Activated effector memory CD4-positive, alpha-beta T cell treated with Interleukin-2 at 50 U/mL for 16 hours (primary cell): ENCODE results near the gene SKOR1.

Source experiments
- DNase-seq: peaks from one replicate; pipeline ENCODE4 v3.0.0-alpha.2; 2020

Gene SKOR1

DNA sequence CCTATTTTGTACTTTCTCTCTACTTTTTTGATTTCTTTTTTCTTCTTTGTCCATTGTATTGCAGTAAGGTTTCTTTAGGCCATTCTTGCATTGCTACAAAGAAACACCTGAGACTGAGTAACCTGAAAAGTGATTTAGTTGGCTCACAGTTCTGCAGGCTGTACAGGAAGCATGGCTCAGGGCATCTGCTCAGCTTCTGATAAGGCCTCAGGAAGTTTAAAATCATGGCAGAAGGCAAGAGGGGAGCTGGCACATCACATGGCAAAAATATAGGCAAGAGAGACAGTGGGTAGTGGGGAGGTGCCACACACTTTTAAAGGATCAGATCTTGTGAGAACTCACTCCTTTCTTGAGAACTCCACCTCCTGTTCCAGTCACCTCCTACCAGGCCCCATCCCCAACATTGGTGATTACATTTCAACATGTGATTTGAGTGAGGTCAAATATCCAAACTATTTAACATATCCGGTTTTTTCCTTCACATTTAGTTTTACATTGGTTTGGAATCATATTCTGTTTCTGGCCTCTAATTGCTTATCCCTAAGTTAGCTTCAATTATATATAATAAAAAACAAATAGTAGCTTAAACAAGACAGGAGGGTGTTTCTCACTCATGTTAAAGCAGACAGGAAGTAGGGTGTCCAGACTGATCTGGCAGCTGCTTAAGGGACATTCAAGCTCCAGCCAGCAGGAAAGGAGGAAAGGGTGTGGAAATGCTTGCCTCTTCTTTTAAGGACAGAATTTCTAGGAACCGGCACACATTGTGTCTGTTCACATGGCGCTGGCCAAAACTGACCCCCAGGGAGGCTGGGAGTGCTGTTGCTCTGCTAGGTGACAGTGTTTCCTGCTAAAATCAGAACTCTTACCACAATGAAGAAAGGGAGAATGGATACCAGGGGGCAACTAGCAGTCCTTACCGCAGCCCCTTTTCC, 28.8 kb upstream of the SKOR1 start:
- DNase-seq = no peak

DNA sequence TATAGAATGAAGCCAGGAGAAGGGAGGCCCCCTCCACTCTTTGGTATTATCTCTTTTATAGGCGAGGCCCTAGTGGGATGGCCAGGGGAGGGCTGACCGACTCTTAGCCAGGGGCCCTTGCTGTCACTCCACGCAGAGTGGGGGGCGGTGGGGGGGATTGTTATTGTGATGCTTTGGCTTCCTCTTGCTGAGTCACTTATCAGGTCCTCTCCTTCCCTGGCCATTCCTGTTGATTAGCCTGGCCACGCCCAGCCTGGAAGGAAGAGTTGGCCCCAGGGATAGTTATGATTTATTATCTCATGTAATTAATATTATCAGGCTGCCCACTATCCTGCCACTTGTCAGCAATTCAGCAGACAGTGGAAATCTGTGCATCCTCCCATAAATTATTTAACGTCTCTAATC, 25.5 kb upstream of the SKOR1 start:
- no peak for DNase-seq

DNA sequence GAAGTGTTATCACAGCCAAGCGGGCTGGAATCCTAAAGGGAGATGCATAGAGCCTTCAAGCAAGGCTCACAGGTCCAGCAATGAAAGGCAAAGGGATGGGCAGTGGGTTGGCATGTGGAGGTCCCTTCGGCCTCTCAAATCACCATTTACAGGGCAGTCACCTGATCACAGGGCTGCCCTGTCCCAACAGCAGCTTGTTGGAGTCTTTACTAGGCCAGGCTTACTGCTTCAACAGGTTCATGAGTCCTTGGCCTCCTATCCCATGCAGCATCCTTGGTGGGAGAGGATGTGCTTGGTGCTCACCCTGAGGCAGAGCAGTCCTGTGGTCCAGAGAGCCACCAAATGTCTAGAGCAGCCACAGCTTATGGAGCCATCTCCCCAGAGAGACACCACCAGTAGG, 24.2 kb upstream of the SKOR1 start:
- no peak for DNase-seq

DNA sequence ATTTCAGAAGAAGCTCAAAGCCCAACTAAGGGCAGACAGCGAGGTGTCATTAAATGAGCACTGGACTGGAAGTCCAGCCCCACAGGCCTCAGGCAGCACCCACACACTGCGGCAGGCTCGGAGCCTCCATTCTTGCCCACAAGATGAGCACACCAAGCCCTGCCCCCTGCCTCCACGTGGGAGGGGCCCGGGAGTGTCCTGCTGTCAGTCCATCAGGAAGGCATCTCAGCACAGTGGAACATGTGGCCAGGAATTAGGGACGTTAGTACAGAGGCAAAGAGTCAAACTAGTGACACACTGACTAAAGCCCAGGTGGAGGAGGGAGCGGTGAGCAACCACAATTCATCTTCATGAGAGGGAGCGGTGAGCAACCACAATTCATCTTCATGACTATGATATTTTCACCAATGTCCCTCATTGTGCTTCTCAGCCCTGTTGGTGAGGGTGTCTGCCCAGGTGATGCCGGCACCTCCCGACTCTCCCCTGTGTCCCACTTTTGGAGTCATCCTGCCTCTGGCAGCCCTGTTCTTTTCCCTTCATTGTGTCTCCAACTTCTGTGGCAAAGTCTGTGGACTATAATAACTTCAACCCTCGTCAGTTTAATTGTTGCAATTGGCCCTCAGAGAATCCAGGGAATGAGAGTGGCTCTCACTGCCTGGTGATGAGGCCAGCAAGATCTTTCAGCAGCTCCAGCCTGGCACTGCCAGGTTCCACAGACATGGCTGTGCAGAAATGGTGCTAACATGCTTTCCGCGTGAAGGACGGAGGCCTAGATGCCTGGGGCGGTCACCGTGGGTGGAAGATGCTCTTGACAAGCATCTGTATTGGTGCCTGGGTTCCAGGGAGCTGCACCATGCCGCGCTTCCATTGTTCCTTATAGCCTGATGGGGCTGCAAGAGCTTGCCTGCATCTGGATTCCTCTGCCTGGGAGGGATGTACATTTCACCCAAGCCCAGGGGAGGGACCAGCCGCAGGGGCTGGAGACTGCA, 23.1 kb upstream of the SKOR1 start:
- no peak for DNase-seq

DNA sequence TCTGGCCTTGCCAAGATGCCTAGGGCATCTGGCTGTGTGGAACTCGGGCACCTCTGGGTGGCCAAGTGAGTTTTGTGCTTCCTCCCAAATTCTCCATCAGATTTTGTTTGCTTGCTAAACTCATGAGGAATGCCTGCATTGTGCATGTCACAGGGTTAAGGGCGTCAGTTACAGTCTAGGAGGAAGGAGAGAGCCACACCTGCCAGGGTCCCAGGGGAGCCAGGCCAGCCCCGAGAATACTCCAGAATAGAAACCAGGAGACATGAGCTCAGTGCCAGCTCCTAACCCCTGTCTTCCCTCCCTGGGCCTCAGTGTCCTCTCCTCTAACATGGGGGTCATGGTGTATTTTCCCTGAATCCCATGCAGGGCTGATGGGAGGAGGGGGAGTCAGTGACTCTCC, 22.0 kb upstream of the SKOR1 start:
- no peak for DNase-seq

DNA sequence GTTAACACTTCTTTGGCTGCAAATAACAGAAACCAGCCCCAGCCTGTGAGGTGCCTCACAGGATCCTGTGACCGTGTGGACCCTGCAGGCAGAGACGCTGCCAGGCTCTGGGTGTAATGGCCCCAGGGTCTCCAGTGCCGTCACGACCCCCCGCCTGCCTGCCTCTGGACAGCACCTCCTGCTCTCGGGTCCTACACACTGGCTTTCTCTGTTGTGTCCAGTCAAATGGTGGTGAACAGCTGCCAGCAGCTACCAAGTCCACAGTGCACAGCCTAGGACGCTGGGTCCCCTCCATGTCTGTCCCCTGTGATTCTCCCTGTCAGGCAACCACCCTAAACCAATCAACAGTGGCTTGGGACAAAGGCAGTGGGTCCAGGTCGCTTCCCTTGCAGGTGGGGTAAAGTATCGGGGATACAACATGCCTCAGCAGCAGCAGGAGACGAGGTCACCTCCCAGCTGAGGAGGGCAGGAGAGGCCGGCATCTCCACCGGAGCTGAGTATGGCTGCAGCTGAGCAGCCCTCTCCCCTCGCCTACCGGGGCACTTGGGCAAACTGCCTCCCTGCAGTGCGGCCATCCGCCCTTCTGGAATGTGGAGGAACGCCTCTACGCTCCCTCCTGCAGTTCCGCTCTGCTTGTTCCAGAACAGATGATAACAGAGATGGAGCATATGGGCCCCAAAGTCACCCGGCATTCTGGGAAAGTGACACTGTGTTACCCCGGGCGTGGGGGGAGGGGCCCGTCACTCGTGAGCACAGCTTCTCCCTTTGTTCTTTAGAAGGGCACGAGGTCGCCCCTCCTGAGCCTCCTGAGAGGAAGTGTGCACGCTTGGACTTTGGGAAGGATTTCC, 21.1 kb upstream of the SKOR1 start:
- DNase-seq = no peak

DNA sequence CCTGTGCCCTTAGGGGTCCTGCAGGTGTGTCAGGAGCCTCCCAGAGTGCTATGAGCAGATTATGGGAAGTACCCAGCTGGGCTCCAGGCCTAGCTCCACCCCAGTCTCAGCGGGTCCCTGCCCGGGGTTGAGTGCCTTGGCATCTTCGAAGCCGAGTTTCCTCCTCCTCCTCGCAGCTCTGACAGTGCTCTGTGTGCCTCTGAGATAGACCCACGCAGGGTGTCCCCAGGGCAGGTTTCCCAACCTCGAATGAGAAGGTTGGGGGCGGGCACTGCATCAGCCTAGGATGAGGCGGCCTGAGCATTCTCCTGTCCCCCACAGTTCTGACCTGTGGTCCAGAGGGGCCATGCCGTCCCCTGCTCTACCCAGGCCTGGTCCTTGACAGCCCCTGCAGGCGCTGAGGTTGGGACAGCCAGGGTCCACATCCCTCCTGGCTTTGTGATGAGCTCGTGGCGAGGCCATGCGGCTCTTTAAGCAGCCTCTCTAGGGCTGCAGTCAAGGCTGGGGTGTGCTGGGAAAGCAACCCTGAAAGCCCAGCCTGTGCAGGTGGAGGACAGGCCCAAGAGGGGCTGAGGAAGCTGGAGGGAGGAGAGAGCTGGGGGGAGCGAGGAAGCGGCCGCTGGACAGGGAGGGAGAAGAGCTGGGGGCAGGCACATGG, 20.2 kb upstream of the SKOR1 start:
- no peak for DNase-seq

DNA sequence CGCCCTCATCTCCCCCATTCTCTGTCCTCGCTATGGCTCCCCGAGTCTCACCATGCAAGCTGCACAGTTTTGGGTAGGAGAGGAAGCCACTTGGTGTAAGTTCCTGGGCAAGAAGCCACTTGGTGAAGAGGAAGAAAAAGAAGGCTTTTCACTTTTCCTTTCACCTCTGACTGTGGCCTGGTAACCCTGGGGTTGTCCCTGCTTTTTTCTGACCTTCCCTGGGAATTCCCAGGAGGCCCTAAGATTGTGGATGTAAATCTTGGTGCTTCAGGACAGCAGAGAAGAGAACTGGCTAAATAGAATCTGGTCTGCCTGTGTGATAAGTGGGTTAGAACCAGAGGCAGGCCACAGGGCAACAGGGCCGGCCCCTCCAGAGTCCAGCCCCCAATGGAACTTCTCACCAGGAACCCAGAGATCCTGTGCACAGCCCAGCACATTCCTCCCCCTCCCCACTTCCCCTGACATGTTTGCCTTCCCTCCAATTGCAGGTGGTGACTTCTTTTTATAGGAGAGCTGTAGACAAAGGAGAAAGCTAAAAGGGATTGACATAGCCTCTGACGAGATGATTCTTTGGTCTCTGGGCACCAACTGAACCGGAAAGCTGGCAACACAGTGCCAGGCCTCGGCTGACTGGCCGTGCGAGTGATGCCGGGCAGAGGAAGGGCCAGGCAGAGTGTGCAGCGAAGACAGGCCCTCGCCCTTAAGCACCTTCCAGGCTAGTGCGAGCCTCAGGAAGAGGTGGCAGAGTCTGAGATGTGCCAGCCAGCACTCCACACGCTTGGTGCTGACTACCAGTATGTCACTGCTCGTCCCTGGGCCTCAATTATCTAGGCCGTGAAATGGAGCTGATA, 19.4 kb upstream of the SKOR1 start:
- DNase-seq = no peak

DNA sequence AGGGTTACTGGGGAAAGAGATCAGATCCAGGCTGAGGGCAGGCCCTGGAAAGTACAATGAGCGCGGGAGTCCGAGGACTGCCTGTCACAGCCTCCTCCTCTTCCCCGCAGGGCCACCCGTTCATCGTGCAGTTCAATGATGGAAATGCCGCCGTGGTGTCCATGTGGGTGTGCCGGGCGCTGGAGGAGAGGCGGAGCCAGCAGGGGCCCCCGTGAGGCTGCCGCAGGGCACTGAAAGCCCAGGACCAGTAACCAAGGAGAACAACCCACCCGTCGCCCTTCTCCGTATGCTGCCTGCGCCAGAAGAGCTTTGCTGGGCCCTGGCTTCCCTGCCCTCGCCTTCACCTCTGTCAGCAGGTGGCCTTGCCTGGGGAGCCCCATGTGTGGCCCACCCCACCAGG, 18.8 kb upstream of the SKOR1 start:
- DNase-seq = no peak

DNA sequence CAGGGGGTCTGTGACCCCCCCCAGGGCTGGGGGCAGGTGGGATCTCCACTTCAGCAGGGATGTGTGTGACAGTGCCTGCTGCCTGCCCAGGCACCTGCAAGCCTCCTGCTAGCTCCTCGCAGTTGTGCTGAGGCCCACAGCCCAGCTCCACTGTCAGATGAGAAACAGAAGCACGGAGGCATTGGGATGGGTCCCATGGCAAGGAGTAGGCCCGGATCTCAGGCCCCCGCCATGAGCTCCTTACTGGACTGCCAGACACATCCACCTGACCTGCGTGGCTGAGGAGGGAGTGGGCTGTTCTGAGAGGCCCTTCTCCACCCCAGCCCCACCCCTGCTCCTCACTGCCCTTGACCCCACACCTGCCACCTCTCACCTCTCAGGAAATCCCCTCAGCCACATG, 18.2 kb upstream of the SKOR1 start:
- DNase-seq = no peak

DNA sequence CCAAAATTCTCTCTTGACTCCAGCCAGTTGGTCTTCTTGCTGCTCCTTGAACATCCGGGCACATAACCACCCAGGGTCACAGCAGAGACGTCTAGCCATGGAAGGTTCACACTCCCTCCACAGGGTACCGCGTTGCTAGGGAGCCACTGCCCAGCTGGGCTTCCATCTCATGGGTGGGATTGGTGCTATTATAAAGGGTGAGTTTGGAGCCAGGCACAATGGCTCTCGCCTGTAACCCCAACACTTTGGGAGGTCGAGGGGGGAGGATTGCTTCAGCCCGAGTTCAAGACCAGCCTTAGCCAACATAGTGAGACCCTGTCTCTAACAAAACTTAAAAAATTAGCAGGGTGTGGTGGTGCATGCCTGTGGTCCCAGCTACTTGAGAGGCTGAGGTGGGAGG, 17.5 kb upstream of the SKOR1 start:
- DNase-seq = no peak

DNA sequence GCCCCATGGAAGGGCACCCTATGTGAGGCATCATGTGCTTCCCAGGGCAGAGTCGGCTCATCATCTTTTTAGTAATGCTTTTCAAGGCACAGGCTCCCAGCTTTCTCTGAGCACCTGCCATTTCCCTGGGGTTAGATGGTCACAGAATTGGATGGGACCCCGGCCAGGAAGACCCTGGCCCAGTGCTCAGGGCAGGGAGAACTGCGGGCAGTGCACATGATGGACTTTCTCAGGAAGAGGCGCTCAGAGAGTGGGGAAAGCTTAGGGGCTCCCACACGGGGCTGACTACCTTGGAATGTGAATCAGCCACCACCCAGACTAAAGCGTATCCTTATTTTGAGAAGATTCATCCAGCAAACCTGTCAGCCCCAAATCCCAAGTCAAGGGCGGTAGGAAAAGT, 16.5 kb upstream of the SKOR1 start:
- DNase-seq = no peak

DNA sequence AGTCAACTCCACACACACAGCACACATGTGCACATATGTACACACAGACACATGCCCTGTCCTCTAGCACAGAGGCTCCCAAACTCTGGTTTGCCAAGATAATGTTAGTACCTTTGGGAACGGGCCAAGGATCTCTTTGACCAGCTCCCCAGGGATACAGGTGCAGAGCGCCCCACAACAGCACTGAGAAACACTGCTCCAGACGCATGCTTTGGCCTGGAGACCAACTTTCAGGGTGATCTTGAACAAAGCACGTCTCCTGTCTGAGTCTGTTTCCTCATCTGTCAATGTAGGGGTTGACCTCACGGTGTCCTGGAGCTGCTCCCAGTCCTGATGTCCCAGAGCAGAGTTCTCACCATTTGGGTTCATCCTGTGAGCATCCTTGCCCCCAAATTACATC, 15.9 kb upstream of the SKOR1 start:
- no peak for DNase-seq

DNA sequence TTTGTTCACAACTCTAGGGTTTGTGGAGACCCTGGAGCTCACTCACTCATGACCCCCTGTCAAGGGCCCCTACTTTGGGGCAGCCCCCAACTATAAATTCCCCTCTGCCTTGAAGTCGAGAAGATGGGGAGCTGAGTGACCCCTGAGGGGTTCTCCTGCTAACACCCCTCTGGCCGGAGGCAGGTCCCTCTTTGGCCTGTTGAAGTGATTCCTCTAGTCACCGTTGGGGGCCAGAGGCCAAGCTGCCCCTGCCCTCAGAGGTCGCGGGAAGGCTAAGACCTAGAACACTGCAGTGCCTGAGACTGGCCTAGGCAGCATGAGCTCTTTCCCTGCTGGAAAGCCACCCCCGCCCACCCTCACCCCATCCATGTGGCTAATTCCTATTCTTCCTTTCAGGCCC, 15.4 kb upstream of the SKOR1 start:
- DNase-seq = no peak

DNA sequence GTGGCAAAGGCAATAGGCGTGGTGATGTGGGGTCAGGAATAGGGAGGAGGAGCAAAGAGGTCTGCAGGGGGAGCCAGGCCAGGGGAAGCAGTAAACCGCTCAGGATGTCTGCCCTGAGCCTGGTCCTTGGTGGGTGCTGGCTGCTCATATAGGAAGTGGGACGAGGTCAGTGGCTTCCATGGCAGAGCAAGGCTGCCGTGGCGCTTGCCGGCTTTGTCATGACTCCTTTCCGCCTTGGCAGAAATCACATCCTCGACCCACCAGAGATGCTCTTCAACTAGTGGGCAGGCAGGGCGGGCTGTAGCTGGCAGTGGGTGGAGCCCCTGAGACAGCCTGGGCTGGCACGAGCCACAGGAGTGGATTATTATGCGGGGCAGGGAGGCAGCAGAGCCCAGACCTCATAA, 13.1 kb upstream of the SKOR1 start:
- DNase-seq = no peak

DNA sequence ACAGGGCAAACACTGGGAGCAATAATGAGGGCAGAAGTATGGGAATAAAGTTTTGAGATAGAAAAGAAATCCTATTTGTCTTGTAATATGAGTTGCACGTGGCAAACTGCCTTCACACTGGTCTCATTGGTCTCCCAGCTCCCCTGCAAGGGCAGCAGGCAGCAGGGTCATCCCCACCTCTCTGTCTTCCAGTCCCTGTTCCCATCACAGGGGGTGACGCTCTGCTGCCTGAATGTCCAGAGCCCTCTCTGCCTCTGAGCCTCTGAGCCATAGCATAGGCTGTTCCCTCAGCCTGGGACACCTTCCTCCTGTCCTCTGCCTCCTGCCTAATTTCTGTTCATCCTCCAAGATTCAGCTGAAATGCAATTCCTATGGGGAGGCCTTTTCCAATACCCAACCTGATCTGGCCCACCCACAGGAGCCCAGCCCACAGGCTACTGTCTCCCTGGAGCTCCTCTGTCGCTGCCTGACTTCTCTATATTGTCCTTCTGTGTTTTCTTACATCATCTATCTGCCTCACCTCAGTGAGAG, 12.1 kb upstream of the SKOR1 start:
- DNase-seq = no peak

DNA sequence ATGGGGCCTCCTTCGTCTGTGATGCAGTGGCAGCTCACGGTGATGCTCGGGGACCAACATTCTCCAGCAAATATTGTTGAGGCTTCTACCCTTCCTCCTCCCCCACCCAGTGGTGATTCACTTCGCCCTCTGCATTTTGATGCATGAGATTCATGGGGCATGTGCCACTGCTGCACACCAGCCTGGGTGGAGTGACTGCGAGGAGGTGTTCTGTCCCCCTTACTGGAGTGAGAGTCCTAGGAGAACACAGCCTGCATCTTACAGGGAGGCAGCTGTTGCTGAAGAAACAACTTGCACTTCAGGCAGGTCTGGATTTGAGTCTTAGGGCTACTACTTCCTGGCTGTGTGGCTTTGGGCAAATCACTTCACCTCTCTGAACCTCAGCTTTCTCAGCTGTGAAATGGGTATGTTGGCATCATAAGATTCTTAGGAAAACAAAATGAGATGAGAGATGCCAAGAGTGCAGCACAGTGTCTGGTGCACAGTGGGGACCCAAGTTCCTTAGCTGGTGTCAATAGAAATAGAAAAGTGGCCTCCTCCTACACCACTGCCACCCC, 10.2 kb upstream of the SKOR1 start:
- no peak for DNase-seq

DNA sequence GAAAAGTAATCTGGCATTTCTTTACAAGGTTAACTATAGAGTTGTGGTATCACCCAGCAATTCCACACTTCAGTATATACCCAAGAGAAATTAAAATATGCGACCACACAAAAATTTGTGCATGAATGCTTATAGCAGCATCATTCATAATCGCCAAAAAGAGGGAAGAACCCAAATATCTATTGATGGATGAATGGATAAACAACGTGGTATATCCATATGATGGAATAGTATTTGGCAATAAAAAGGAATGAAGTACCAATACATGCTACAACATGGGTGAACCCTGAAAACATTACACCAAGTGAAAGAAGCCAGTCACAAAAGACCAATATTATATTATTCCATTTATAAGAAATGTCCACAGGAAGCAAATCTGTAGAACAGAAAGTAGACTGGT, 8.6 kb upstream of the SKOR1 start:
- no peak for DNase-seq

DNA sequence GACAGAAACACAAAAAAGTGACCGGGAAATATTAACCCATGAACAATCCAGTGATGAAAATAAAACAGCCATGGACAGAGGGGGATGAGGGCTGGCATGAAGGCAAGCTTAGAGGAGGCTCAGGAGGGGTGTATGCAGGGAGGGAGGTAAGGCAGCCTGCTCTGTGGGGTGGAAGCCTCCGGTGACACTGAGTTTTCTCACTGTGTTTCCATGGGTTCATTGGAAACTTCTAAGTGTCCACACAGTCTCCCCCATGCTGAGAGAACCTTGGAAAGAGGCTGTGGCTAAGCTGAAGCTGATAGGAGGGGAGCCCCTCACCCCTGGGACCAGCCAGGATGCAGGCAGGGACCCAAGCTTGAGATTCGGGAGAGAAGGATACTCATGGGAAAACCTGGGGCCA, 6.8 kb upstream of the SKOR1 start:
- DNase-seq = no peak

DNA sequence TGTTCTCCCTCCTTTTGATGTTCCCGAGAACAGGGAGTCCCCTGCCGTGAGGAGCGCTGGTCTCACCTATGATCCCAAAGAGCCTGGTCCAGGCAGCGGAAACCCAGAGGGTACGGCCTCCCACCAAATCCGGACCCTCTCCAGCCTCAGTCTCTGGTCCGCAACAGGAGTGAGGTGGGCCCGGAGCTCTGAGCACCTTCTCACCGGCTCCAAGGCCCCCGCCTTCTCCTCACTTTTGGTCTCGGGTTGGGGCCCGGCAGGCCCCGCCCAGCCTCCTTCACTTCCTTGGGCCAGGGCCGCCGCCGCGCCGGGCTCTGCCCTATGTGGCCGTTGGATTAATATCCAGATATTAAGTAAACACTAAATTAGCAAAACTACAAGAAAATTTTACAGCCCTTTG, 5.7 kb upstream of the SKOR1 start:
- DNase-seq = no peak
